LNCaP clone FGC (cell line): ENCODE measurements around the gene MYL3.

ENCODE experiments used
- DNase-seq: peaks from one replicate; pipeline ENCODE4 v3.0.0-alpha.2; 2011; ENCODE audit warnings: low read depth
- H3K4me3 ChIP-seq: 2 replicates; pipeline ENCODE4 v1.5.1; 2011; ENCODE audit warnings: mild to moderate bottlenecking, low read depth, low read length, control low read depth
- TF ChIP-seq, protein P1 (sequence below): IDR thresholded peaks from 2 replicates; pipeline ENCODE4 v1.5.1; 2012; ENCODE audit warnings: mild to moderate bottlenecking; ENCODE audit not compliant: control insufficient read depth, insufficient read depth; ENCODE audit errors: extremely low read depth

Gene MYL3

DNA sequence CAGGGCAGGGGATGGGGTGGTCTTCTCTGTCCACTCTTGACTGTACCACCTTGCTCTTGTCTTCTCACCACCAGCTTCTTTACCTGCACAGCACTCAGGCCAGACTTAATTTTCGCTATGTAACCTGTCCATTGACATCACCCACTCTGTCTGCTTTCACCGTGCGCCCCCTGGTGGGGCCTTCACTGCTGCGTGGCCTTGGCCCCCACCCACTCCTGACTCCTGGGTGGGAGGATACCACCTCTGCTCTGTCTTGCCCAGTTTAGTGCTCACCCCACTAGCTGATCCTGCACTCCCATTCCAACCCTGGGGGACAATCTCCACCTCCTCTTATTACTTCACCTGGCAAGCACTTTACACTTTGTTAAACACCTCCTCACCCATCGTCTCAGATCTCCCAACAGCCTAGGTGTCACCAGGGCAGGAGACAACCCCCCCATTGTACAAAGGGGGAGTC is 32.0 kb upstream of the MYL3 start:
- TF ChIP-seq, protein P1, sequence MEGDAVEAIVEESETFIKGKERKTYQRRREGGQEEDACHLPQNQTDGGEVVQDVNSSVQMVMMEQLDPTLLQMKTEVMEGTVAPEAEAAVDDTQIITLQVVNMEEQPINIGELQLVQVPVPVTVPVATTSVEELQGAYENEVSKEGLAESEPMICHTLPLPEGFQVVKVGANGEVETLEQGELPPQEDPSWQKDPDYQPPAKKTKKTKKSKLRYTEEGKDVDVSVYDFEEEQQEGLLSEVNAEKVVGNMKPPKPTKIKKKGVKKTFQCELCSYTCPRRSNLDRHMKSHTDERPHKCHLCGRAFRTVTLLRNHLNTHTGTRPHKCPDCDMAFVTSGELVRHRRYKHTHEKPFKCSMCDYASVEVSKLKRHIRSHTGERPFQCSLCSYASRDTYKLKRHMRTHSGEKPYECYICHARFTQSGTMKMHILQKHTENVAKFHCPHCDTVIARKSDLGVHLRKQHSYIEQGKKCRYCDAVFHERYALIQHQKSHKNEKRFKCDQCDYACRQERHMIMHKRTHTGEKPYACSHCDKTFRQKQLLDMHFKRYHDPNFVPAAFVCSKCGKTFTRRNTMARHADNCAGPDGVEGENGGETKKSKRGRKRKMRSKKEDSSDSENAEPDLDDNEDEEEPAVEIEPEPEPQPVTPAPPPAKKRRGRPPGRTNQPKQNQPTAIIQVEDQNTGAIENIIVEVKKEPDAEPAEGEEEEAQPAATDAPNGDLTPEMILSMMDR: peak; percentile 85
- H3K4me3 ChIP-seq: no peak overlapping the region
- no peak for DNase-seq

DNA sequence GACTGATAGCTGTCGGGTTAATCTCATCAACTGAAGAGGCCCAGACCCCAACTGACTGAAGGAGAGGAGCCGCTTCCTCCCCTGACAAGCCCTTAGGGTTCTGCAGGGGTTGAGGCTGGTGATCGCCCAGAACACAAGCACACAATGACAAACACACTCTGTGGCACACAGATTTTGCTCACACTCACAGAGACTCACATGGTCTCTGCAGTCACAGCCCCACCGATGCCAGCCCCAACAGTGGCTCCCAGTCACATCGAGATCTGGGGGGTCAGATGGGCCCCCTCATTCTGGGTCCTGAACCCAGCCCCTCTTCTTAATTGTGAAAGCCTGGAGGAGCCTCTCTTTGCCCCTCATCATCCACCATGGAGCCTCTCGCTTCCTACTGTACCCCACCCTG is 31.0 kb upstream of the MYL3 start:
- TF ChIP-seq, protein P1: no peak
- no peak for DNase-seq
- H3K4me3 ChIP-seq: no peak overlapping the region

DNA sequence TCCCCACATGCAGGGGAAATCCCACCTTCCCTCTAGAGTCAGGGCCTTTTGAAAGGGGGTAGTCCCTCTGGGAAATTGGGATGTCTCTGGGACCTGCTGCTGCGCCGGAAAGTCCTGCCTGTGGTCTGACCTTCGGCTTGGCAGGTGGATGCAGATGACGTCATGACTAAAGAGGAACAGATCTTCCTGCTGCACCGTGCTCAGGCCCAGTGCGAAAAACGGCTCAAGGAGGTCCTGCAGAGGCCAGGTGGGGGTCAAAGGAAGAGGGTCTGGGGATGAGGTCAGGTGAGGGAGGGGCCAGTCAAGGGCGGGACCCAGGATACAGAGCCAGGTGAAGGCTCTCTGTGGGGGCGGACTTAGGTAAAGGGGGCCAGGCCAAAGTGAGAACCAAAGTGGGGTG is 30.5 kb upstream of the MYL3 start:
- TF ChIP-seq, protein P1: no peak
- no peak for DNase-seq
- H3K4me3 ChIP-seq: no peak overlapping the region

DNA sequence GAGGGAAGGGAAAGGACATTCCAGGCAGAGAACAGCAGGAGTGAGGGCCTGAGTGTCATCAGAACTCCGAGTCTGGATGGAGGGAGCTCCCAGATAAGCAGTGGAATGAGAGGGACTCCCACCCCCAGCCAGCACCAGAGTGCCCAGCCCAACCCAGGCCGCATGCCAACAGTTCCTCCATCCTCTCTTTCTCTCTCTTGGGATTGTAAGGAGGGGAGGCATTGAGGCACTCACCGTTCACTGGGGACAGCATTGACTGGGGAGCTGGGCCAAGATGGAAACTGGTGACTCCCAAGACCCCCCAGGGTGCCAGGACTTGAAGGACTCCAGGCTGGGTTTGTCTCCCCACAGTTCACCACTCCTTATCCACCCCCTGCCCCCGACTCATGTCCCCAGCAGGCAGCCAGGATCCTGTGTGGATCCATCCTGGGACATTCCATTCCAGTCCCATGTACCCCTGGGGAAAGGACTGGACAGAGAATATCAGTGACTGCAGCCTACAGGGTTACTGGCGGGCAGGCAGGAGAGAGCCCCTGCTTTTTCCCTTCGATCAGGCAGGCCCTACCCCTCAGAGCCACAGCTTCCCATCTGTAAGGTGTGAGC is 30.0 kb upstream of the MYL3 start:
- TF ChIP-seq, protein P1: no peak
- peak overlapping the region; percentile 40 for H3K4me3 ChIP-seq
- DNase-seq: no peak

DNA sequence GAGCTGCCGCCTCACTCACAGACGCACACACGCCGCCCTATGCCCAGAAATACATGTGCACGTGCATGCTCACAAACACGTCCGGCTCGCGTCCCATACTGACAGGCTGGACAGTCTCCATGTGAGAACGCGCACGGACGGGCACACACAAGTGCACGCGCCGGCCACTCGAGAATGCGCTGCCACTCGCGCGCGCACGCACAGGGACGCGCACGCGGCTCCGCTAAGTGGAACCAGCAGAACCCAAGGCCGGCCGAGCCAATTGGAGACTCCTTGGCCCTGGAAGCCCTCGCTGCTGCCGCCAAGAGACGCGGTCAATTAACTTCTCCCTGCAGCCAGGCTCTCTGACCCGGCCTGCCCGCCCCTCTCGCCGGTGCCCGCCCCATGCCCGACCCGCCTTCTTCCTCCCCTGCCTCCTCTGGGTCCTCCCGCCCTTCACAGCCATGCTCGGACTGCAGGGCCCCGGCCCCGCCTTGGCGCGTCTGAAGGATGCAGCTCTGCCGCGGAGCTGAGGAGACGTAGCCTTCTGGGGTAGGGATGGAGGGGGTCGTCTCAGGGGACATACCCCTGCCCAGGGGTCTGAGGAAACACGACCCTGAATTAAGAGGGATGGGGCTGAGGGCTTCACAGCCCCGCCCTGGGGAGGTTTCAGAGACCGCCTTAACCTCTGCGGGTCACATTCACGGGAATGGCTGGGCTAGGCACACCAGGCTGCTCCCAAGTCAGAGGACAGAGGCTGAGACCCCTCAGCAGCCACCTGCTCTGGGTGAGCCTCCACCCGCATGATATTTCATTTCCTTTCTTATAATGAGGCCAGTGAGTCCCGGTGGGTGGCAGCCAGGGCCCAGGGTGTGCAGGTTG is 29.3 kb upstream of the MYL3 start:
- TF ChIP-seq, protein P1: peak; percentile 26; the same call in 1 of the 2 replicates
- peak overlapping the region; percentile 40 for H3K4me3 ChIP-seq
- DNase-seq: peak; percentile 73

DNA sequence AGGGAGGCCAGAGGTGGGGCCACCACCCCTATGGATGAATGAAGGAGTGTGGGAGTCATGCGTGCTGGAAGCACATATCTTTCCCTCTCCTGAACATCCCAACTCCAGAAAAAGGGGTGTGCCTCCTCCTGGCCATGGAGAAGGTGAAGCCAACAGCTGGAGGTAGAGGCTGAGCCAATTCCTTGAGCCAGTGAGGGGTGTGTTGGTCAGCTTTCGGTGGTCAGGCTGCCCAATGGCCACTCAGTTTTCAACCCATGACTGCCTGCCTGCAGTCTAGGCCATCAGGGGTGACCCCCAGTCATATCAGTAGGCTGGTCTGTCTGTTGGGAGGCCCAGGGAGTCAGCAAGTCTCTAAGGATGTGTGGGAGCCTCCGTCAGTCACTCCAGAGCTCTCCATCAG is 27.9 kb upstream of the MYL3 start:
- TF ChIP-seq, protein P1: no peak
- no peak overlapping the region for H3K4me3 ChIP-seq
- DNase-seq: no peak
